Sciatic nerve (tissue), 2 donors: ENCODE measurements around the gene COPZ2. TPM values are rescaled to one million over a fixed set of nuclear protein-coding genes. Genes with fewer than 3 reads are reported as not detected.
"Not testable (repeated sequence)": the region's sequence is repeated elsewhere in the genome, so short reads cannot be mapped to it uniquely, and the experiment has no call there.

ENCODE experiments used
- ATAC-seq: fragments of 200-7000 bp; cut with Tn5 transposase; one replicate; pipeline ENCODE4 v1.9.1; 2020; ENCODE audit warnings: mild to moderate bottlenecking, moderate library complexity
- DNase-seq: peaks from one replicate; pipeline ENCODE4 v3.0.0-alpha.2; 2020; ENCODE audit warnings: low spot score
- intact Hi-C: fragments of 100-400 bp; cut with DNase I; formaldehyde crosslinking; loops from one replicate; pipeline ENCODE4 v1.14.2; 2022
- total RNA-seq: library from RNA; stranded (reverse); fragmentation: NEBNext Ultra II Directional; extraction: Animal tissue kit (Norgen Biotek cat#: 25700); gene quantifications from one replicate; pipeline ENCODE4 v1.2.1, GENCODE V29; 2021
- donor health status: DM: no; HTN: no; CAD: no.
- donor health status: DM: no; HTN: no; CAD: no.

COPZ2 gene
- 72.7 TPM for total RNA-seq

- intact Hi-C loops = no loop called here
- DNase-seq (peak; percentile 78), ATAC-seq (peak; percentile 84)
These were observed at the start of gene COPZ2 for GRCh38 chr17:48037036-48037837. TSS of gene COPZ2 (minus strand) at chr17:48037797. CDS start at chr17:48037777, 20 bp downstream.

DNA sequence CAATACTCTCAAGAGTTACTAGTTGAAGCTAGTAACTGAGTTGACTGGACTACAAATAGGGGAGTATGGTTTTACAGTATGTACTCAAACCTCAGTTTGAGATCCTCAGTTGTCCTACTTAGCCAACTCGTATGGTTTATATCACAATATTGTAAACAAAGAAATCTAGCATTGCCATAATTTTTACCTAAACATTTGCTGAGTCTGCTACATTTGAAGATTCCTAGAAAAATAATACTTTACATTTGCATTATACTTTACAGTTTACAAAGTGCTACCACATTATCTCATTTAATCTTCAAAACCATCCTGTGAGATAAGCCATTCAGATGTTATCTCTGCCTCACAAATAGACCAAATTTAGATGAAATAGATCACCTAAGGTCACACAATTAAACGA is 47.3 kb upstream of the COPZ2 start:
- ATAC-seq = no peak
- intact Hi-C loops = no loop called here
- no peak for DNase-seq

DNA sequence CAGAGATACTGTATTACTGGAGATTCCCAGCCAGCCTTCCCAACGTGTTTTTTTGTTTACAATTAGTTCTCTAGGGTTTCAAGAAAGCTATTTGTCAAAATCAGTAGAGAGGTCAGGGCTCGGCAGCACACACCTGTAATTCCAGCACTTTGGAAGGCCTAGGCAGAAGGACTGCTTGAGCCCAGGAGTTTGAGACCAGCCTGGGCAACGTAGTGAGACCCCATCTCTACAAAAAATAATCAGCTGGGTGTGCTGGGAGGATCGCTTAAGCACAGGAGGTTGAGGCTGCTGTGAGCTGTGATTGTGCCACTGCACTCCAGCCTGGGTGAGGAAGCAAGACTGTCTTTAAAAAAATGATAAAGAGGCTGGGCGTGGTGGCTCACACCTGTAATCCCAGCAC is 44.3 kb upstream of the COPZ2 start:
- intact Hi-C loops = no loop called here
- DNase-seq (no peak), ATAC-seq (no peak)

GRCh38 chr17:48077152-48077551 is 39.6 kb upstream of the COPZ2 start:
- ATAC-seq, DNase-seq, intact Hi-C loops: not testable (repeated sequence)

DNA sequence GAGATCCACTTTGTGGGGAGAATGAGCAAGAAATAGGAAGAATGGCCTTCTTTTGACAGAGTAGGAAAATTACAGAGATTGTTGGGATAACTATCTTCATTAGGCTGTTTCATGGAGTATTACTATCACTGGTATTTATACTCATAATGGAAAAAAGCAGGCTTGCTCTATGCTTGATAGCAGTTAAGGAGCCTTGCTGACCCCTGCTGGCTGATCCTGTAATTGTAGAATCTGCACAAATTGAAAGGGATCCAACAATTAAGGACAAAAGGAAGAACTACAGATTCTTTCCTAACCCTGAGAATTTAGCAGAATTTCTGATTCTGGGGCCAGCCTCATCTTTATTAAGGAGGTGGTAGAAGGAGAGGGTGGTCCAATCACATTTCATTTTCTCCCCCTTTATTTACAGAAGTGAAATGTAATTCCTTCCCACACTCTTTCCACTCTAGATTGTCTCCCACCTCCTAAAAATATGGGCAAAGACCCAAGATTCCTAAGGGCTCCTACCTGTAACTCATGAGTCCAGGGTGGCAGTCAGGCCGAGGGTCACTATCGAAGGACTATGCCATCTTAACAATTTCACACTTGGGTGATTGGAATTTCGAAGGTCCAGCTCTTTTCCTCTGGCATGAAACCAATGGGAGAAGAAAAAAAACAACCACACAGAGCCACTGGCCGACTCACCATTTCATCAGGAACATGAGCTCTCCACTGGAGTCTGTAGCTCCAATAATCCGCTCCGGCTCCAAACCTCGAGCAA is 36.9 kb upstream of the COPZ2 start:
- peak; percentile 91 for ATAC-seq
- peak; percentile 91 for DNase-seq
- intact Hi-C loops = no loop called here

- not testable (repeated sequence) for ATAC-seq, DNase-seq
- intact Hi-C loops = loop anchor here (2.0 kb wide), 1 partner anchor 49 kb away; no protein-coding TSS in a partner anchor
These were observed 36.0 kb upstream of the COPZ2 start for GRCh38 chr17:48073566-48074094.

DNA sequence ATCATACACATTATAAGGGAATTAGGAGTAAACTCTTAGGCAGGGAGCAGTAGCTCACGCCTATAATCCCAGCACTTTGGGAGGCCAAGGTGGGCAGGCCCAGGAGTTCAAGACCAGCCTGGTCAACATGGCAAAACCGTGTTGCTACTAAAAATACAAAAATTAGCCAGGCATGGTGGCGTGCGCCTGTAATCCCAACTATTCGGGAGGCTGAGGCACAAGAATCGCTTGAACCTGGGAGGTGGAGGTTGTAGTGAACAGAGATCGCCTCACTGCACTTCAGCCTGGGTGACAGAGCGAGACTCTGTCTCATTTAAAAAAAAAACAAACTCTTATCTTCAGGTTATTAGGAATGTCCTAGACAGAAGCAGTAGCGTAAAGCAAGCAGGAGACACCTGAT is 35.2 kb upstream of the COPZ2 start:
- DNase-seq, ATAC-seq: not testable (repeated sequence)
- intact Hi-C loops = loop anchor here (2.0 kb wide), 1 partner anchor 48 kb away; no protein-coding TSS in a partner anchor

DNA sequence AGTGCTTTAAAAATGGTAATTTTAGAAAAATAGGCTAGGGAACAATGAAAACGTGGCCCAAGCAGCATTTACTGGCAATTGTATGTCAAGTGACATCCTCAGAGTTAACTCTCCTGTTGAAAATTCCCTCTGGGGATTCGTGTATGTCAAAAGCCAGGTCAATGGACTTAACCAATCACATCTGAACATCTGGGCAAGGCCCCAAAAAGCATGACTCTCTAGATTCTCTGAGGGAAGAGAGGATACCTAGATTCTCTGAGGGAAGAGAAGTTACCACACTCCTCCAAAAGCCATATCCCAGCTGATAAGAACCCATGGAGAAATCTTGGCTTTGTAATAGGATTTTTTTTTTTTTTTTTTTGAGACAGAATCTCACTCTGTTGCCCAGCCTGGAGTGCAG is 34.1 kb upstream of the COPZ2 start:
- intact Hi-C loops = loop anchor here (2.0 kb wide), 1 partner anchor 47 kb away; no protein-coding TSS in a partner anchor
- ATAC-seq (no peak), DNase-seq (no peak)

DNA sequence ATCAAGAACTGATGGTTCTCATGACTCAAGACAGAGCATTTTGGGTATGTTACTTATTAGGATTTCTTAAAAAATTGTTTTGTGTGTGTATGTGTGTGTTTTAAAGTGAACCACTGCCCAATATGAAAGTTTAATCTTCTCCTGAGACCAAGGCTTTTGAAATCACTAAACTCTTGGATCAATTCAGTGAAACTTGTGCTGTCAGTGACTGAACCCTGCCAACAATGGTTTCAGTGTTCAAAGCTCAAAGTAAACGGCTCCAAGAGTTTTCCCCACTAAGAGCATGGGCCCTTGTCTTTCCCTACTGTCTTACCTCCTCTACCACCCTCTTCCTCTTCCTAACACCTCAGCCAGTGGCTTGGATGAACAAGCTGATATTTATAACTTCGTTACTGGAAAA is 32.6 kb upstream of the COPZ2 start:
- DNase-seq (no peak), ATAC-seq (peak; percentile 55)
- intact Hi-C loops = no loop called here

DNA sequence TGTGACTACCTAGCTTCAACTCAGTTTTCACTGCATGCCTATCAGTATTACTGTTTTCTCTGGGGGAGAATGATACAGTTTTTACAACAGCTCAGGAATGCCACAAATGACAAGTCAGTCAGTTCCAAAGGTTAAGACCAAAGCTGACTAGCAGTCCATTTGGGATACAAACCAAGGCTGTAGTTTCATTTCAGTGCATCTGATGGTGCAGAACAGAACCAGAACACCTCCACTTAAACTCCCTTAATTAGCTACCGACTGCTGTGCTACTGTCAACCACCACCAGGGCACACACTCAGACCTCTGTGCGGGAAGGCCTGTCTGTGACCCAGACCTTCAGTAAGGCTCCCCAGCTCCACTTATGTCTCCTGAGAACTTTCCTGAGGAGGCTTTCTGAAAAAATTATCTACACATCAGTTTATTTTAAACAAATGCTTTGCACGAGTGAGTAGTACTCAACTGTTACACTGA is 30.9 kb upstream of the COPZ2 start:
- no peak for DNase-seq
- no peak for ATAC-seq
- intact Hi-C loops = no loop called here

GRCh38 chr17:48067808-48068207 is 30.2 kb upstream of the COPZ2 start:
- peak; percentile 63 for ATAC-seq
- DNase-seq, intact Hi-C loops: not testable (repeated sequence)

GRCh38 chr17:48067245-48067644 is 29.6 kb upstream of the COPZ2 start:
- intact Hi-C loops = no loop called here
- DNase-seq (peak; percentile 23), ATAC-seq (no peak)

DNA sequence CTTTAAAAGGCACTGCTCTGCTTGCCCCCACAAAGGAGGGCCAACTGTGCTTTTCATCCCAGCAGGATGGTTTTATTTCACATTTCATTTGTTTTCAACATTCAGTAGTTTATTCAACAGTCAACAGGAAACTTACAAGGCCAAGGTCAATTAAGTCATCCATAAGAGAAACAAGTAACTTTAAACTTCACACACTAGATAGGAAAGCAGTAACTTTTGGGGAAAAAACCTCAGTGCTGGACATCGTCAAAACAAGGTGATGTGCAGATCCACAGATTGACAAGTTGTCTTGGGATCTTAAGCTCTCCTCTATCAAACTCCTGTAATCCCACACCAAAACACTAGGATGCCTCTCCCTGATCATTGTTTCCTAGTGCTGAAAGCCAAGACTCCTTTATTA is 29.1 kb upstream of the COPZ2 start:
- ATAC-seq (no peak), DNase-seq (no peak)
- intact Hi-C loops = no loop called here

GRCh38 chr17:48066192-48066591 is 28.6 kb upstream of the COPZ2 start:
- no peak for ATAC-seq
- intact Hi-C loops = no loop called here
- DNase-seq = peak; percentile 3

- DNase-seq (no peak), ATAC-seq (no peak)
- intact Hi-C loops = no loop called here
These were observed 27.0 kb upstream of the COPZ2 start for GRCh38 chr17:48064638-48065037.

DNA sequence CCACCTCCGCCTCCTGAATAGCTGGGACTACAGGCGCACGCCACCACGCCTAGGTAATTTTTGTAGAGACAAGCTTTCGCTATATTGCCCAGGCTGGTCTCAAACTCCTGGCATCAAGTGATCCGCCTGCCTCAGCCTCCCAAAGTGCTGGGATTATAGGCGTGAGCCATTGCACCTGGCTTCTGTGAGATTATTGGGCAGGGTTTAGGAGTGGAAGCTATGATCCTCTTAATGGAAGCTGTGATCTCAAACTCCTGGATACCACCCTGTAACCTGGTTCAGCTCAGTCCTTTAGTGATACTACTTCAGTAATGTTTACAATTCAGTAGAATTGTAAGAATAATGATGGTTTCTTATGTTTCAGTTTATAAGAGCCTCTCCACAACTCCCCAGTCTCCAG is 24.7 kb upstream of the COPZ2 start:
- DNase-seq (peak; percentile 13), ATAC-seq (no peak)
- intact Hi-C loops = no loop called here

DNA sequence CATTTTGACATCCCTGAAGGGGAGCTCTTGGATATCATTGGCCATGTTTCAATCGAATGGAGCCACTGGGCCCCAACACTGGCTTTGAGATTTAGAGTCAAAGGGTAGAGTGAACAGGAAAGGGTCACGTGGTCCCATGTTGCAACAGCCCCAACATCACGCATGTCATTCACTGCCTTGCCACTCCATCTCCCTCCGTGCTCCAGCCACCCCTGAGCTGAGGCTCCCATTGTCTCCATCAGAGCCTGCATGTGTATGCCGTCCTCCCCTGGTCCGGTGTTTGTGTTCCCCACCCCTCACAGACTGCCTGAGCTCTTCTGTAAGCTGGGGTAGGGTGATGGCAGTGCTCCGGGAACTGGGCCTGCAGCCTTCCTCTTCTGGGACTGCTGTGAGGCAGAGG is 22.7 kb upstream of the COPZ2 start:
- peak; percentile 59 for DNase-seq
- peak; percentile 41 for ATAC-seq
- intact Hi-C loops = no loop called here

GRCh38 chr17:48059125-48059668 is 21.6 kb upstream of the COPZ2 start:
- intact Hi-C loops = no loop called here
- ATAC-seq (no peak), DNase-seq (peak; percentile 54)

DNA sequence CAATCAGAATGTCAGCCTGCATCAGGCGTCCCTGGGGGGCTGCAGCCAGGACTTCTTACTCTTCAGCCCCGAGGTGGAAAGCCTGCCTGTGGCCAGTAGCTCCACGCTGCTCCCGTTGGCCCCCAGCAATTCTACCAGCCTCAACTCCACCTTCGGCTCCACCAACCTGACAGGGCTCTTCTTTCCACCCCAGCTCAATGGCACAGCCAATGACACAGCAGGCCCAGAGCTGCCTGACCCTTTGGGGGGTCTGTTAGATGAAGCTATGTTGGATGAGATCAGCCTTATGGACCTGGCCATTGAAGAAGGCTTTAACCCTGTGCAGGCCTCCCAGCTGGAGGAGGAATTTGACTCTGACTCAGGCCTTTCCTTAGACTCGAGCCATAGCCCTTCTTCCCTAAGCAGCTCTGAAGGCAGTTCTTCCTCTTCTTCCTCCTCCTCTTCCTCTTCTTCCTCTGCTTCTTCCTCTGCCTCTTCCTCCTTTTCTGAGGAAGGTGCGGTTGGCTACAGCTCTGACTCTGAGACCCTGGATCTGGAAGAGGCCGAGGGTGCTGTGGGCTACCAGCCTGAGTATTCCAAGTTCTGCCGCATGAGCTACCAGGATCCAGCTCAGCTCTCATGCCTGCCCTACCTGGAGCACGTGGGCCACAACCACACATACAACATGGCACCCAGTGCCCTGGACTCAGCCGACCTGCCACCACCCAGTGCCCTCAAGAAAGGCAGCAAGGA is 21.0 kb upstream of the COPZ2 start:
- ATAC-seq (no peak), DNase-seq (peak; percentile 48)
- intact Hi-C loops = no loop called here
